Endothelial cell of umbilical vein (primary cell): Measurements from ENCODE around the gene ZNF439. TPM values are rescaled to one million over a fixed set of nuclear protein-coding genes. Genes with fewer than 3 reads are reported as not detected.

ENCODE experiments used
- BruUV-seq: library from RNA; stranded (reverse); fragments of 400-500 nt; replicated peaks from 2 replicates; lab custom pipeline; 2021; lab: Mats Ljungman, UMichigan
- CTCF ChIA-PET: fragments of 300-600, 350-600 bp; sonication (Branson Sonifier 250); formaldehyde crosslinking; loops from one replicate; lab custom pipeline; 2021; ENCODE audit warnings: antibody characterized with exemption, inconsistent platforms; lab: Charles Lee
- POLR2A ChIA-PET: fragments of 300-600, 350-600 bp; sonication (Branson Sonifier 250); formaldehyde crosslinking; loops from one replicate; lab custom pipeline; 2021; ENCODE audit warnings: antibody characterized with exemption, inconsistent platforms; lab: Charles Lee
- DNase-seq: peaks from one replicate; pipeline ENCODE4 v3.0.0-alpha.2; 2011; ENCODE audit warnings: low read depth, low spot score
- FAIRE-seq: peaks from 2 replicates; lab custom pipeline; 2011; peaks lifted over from hg19 to GRCh38; lab: Jason Lieb, UNC
- H2AFZ ChIP-seq: 2 replicates; pipeline ENCODE4 v1.6.0; 2012; ENCODE audit warnings: low read depth, low read length, control low read depth, inconsistent platforms
- H3K27ac ChIP-seq: 2 replicates; pipeline ENCODE4 v1.5.1; 2011; ENCODE audit warnings: low read depth, mild to moderate bottlenecking, control low read depth, low read length, moderate library complexity; ENCODE audit not compliant: insufficient read depth
- H3K27me3 ChIP-seq, 2 experiments: 2 replicates each; pipeline versions ENCODE4 v1.6.0 to v1.6.1; 2011; ENCODE audit warnings: low read length in 2 of 2, mixed read lengths in 1 of 2; ENCODE audit not compliant: control insufficient read depth in 2 of 2, insufficient read depth in 2 of 2
- H3K36me3 ChIP-seq, 2 experiments: 2 replicates in 1 of 2; 3 replicates in 1 of 2; pipeline ENCODE4 v1.5.1; 2011; ENCODE audit warnings: low read length in 2 of 2, mild to moderate bottlenecking in 1 of 2, moderate library complexity in 1 of 2; ENCODE audit not compliant: control insufficient read depth in 2 of 2, insufficient read depth in 2 of 2; ENCODE audit errors: extremely low read depth in 1 of 2
- H3K4me1 ChIP-seq: 3 replicates; pipeline ENCODE4 v1.5.1; 2011; ENCODE audit warnings: mild to moderate bottlenecking, low read length; ENCODE audit not compliant: control insufficient read depth, insufficient read depth; ENCODE audit errors: extremely low read depth
- H3K4me2 ChIP-seq: 2 replicates; pipeline ENCODE4 v1.6.1; 2011; ENCODE audit warnings: low read length, control low read depth, mixed read lengths; ENCODE audit not compliant: insufficient read depth
- H3K4me3 ChIP-seq, 3 experiments: fragments of 200-600 bp in 1 of 3; sonication (generic), shearing (Covaris generic) in 1 of 3; replicated peaks in 1 of 3; 2 replicates each; pipeline ENCODE4 v1.5.1; 2011 to 2016; ENCODE audit warnings: control low read depth in 3 of 3, low read length in 3 of 3, mild to moderate bottlenecking in 2 of 3, inconsistent platforms in 1 of 3, low read depth in 1 of 3, moderate library complexity in 1 of 3; ENCODE audit not compliant: insufficient read depth in 1 of 3
- H3K79me2 ChIP-seq: 2 replicates; pipeline ENCODE4 v1.6.0; 2012; ENCODE audit warnings: low read length, inconsistent platforms; ENCODE audit not compliant: control insufficient read depth, insufficient read depth
- H3K9ac ChIP-seq: replicated peaks from 2 replicates; pipeline ENCODE3; 2011; ENCODE audit warnings: low read length, control low read depth; ENCODE audit not compliant: insufficient read depth; ENCODE audit errors: extremely low read depth
- H3K9me1 ChIP-seq: replicated peaks from 3 replicates; pipeline ENCODE4 v1.6.0; 2011; ENCODE audit warnings: mild to moderate bottlenecking, low read length; ENCODE audit not compliant: control insufficient read depth, insufficient read depth; ENCODE audit errors: extremely low read depth
- H3K9me3 ChIP-seq: replicated peaks from 2 replicates; pipeline ENCODE4 v1.5.1; 2012; ENCODE audit warnings: low read length, inconsistent platforms; ENCODE audit not compliant: control insufficient read depth, insufficient read depth
- H4K20me1 ChIP-seq: replicated peaks from 2 replicates; pipeline ENCODE3; 2011; ENCODE audit warnings: mild to moderate bottlenecking, low read length; ENCODE audit not compliant: control insufficient read depth, insufficient read depth; ENCODE audit errors: extremely low read depth
- CTCF ChIP-seq, 2 donors: IDR thresholded peaks; 1 replicate in 1 of 2; 2 replicates in 1 of 2; pipeline ENCODE4 v1.5.1; 2011; ENCODE audit warnings: low read length in 2 of 2, mild to moderate bottlenecking in 2 of 2, moderate library complexity in 2 of 2, control low read depth in 1 of 2, inconsistent platforms in 1 of 2, low read depth in 1 of 2; ENCODE audit not compliant: insufficient read depth in 1 of 2; ENCODE audit errors: extremely low read depth in 1 of 2
- EZH2 ChIP-seq: IDR thresholded peaks from 2 replicates; pipeline ENCODE4 v1.6.1; 2012; ENCODE audit warnings: borderline replicate concordance, low read depth, mild to moderate bottlenecking, moderate library complexity, low read length, inconsistent platforms; ENCODE audit not compliant: severe bottlenecking
- FOS ChIP-seq: IDR thresholded peaks from 2 replicates; pipeline ENCODE4 v1.6.1; 2011; ENCODE audit warnings: mild to moderate bottlenecking, low read length, moderate library complexity, borderline replicate concordance; ENCODE audit not compliant: insufficient read depth
- GATA2 ChIP-seq: IDR thresholded peaks from 2 replicates; pipeline ENCODE4 v1.7.0; 2011; ENCODE audit warnings: low read depth, mild to moderate bottlenecking, moderate library complexity, mixed read lengths, low read length; ENCODE audit not compliant: insufficient read length, insufficient read depth
- JUN ChIP-seq: IDR thresholded peaks from 2 replicates; pipeline ENCODE4 v1.6.1; 2011; ENCODE audit warnings: borderline replicate concordance, low read depth; ENCODE audit not compliant: insufficient read length, insufficient read depth
- MAX ChIP-seq: IDR thresholded peaks from 2 replicates; pipeline ENCODE4 v1.6.1; 2011; ENCODE audit not compliant: insufficient read depth, insufficient read length
- POLR2A ChIP-seq: IDR thresholded peaks from 2 replicates; pipeline ENCODE4 v1.6.1; 2012; ENCODE audit warnings: low read depth, mild to moderate bottlenecking, control low read depth, low read length
- POLR2AphosphoS5 ChIP-seq: IDR thresholded peaks from 2 replicates; pipeline ENCODE4 v1.6.1; 2012; ENCODE audit warnings: low read depth, mild to moderate bottlenecking, control low read depth, low read length, moderate library complexity; ENCODE audit not compliant: insufficient read depth
- dilution Hi-C: fragments of 300-500 bp; cut with MboI; formaldehyde crosslinking; loops from one replicate; pipeline ENCODE4 v1.15.0; 2019; ENCODE audit warnings: low sequenced_read_pairs; ENCODE audit not compliant: extremely low pct_ligation_motif_present
- intact Hi-C: fragments of 100-400 bp; cut with micrococcal nuclease; formaldehyde crosslinking; loops from one replicate; pipeline ENCODE4 v1.10.0; 2022
- polyA plus RNA-seq, 4 experiments: library from polyadenylated mRNA; depleted of rRNA in 3 of 4; stranded (reverse) in 3 of 4; unstranded in 1 of 4; fragments of >200 nt; gene quantifications; 2 replicates each; pipeline versions ENCODE4 v1.2.1 to v1.2.3, GENCODE V29; 2011 to 2012; ENCODE audit warnings: missing spikeins in 1 of 4
- total RNA-seq: library from RNA; stranded (reverse); gene quantifications from 2 replicates; pipeline ENCODE4 v1.2.3, GENCODE V29; 2021

The ZNF439 gene
- total and polyA plus RNA-seq, 2 donors (not counting 3 experiments of a cell fraction or from before 2014, with no cell fraction given) = 0.12 to 0.33 TPM

DNA sequence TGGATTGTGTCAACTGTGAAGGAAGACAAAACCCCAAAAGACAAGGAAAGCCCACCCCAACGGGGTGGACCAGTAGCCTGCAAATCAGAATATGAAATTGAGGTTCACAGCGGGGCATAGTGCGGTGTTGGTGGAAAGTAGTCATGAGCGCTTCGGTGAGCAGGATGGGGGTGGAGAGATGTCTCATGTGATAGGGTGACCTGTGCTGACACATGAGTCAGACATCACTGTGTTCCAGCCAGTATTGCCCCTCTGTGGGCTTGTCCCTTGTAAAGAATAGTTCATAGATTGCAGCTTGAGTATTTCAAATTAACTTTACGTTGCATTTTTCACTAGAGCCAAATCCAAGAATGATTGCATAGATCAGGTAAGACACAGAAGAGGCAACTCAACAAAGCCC lies 46.3 kb downstream of the ZNF439 start:
- Histone ChIP-seq H3K4me3 (no peak overlapping the region), H3K4me1 (no peaks in the 10 kb centered on the region), H3K9me1 (no peaks in the 10 kb centered on the region), H3K27ac (no peak overlapping the region), H3K27me3 (no peaks in the 10 kb centered on the region), H3K9me3 (peaks cover under 1% of the 10 kb centered on the region), H4K20me1 (no peaks in the 10 kb centered on the region), H3K79me2 (no peaks in the 10 kb centered on the region), H2AFZ (no peak overlapping the region), H3K9ac (no peak overlapping the region), H3K4me2 (no peak overlapping the region), H3K36me3 (no peaks in the 10 kb centered on the region)
- POLR2A ChIA-PET = no interaction called here
- dilution Hi-C loops (no loop called here), intact Hi-C loops (no loop called here)
- no peak for TF ChIP-seq POLR2AphosphoS5
- TF ChIP-seq CTCF (IDR thresholded peaks at IDR 0.05; ENCODE audit: extremely low read depth in 1 of 2, insufficient read depth in 1 of 2, low read depth in 1 of 2, low read length in 2 of 2) = no peak
- no peak for TF ChIP-seq FOS
- no peak for TF ChIP-seq JUN
- TF ChIP-seq EZH2 = no peak
- TF ChIP-seq MAX = no peak
- no peak for TF ChIP-seq GATA2
- TF ChIP-seq POLR2A = no peak
- BruUV-seq = no TSS peak
- FAIRE-seq = no peak
- no peak for DNase-seq
- CTCF ChIA-PET = no interaction called here
